ENCODE results near the gene AXIN1.

The AXIN1 gene

GRCh38 chr16:375927-376816 lies 23.6 kb upstream of the AXIN1 start:
- H3K4me3 ChIP-seq (ENCODE audit: low read length), result no peak overlapping the region
- no peak for DNase-seq (ENCODE audit: low read depth)
- TF ChIP-seq CTCF (conservative IDR thresholded peaks at IDR 0.05; ENCODE audit: low read depth, low read length), result no peak

- no peak for DNase-seq (ENCODE audit: low read depth)
- H3K4me3 ChIP-seq (ENCODE audit: low read length), result no peak overlapping the region
- no peak for TF ChIP-seq CTCF (conservative IDR thresholded peaks at IDR 0.05; ENCODE audit: low read depth, low read length)
Observed at GRCh38 chr16:375212-375611, 22.7 kb upstream of the AXIN1 start.

- TF ChIP-seq CTCF (conservative IDR thresholded peaks at IDR 0.05; ENCODE audit: low read depth, low read length), result no peak
- DNase-seq (ENCODE audit: low read depth), result no peak
- no peak overlapping the region for H3K4me3 ChIP-seq (ENCODE audit: low read length)
Observed at GRCh38 chr16:374616-374926, 22.0 kb upstream of the AXIN1 start.

GRCh38 chr16:373848-374615 lies 21.5 kb upstream of the AXIN1 start:
- no peak for DNase-seq (ENCODE audit: low read depth)
- no peak overlapping the region for H3K4me3 ChIP-seq (ENCODE audit: low read length)
- TF ChIP-seq CTCF (conservative IDR thresholded peaks at IDR 0.05; ENCODE audit: low read depth, low read length), result no peak

GRCh38 chr16:373020-373598 lies 20.6 kb upstream of the AXIN1 start:
- H3K4me3 ChIP-seq (ENCODE audit: low read length), result no peak overlapping the region
- TF ChIP-seq CTCF (conservative IDR thresholded peaks at IDR 0.05; ENCODE audit: low read depth, low read length), result no peak
- DNase-seq (ENCODE audit: low read depth), result no peak

GRCh38 chr16:372302-372983 lies 19.9 kb upstream of the AXIN1 start:
- TF ChIP-seq CTCF (conservative IDR thresholded peaks at IDR 0.05; ENCODE audit: low read depth, low read length), result no peak
- no peak for DNase-seq (ENCODE audit: low read depth)
- no peak overlapping the region for H3K4me3 ChIP-seq (ENCODE audit: low read length)

Measured in retinal pigment epithelial cell (primary cell).